K562 (cell line): ENCODE measurements around the gene RASSF6. TPM values are rescaled to one million over a fixed set of nuclear protein-coding genes. Genes with fewer than 3 reads are reported as not detected.

Experiments
- ATAC-seq: fragments of 200-7000 bp; cut with Tn5 transposase; 3 replicates; pipeline ENCODE4 v1.9.1; 2020; ENCODE audit warnings: moderate library complexity
- BruUV-seq: library from RNA; stranded (reverse); fragments of 400-500 nt; replicated peaks from 2 replicates; lab custom pipeline; 2021; lab: Mats Ljungman, UMichigan
- CTCF ChIA-PET: fragments of 300-600 bp; formaldehyde crosslinking; extraction: SDS; loops from one replicate; lab custom pipeline; 2021; ENCODE audit warnings: low intra/inter-chr PET ratio; lab: Yijun Ruan, JAX
- POLR2A ChIA-PET: fragments of 300-600, 350-650 bp; sonication (Branson Sonifier 250); formaldehyde crosslinking; extraction: SDS; loops from one replicate; lab custom pipeline; 2021; ENCODE audit warnings: antibody characterized with exemption, inconsistent platforms; lab: Yijun Ruan, JAX
- DNase-seq, 4 experiments: peaks; one replicate each; pipeline versions ENCODE4 v3.0.0 to v3.0.0-alpha.2; 2011 to 2018; ENCODE audit warnings: low spot score in 3 of 4, mixed read lengths in 3 of 4; ENCODE audit errors: extremely low read depth in 1 of 4
- FAIRE-seq: peaks from 2 replicates; lab custom pipeline; 2011; peaks lifted over from hg19 to GRCh38; lab: Jason Lieb, UNC
- H2AFZ ChIP-seq: 2 replicates; pipeline ENCODE4 v1.6.0; 2011; ENCODE audit warnings: low read depth, low read length, control low read depth, inconsistent platforms
- H3K27ac ChIP-seq: fragments of 200-600 bp; 3 replicates; pipeline ENCODE4 v1.8.0; 2011; ENCODE audit warnings: low read depth, mild to moderate bottlenecking, control low read depth, inconsistent platforms, low read length, moderate library complexity, mixed read lengths; ENCODE audit errors: extremely low read depth
- H3K27me3 ChIP-seq, 2 experiments: fragments of 300-600 bp in 1 of 2; 2 replicates in 1 of 2; 3 replicates in 1 of 2; pipeline versions ENCODE4 v1.6.0 to v1.8.0; 2011; ENCODE audit warnings: inconsistent platforms in 2 of 2, low read length in 2 of 2, mild to moderate bottlenecking in 1 of 2, mixed read lengths in 1 of 2, moderate library complexity in 1 of 2; ENCODE audit not compliant: control insufficient read depth in 2 of 2, insufficient read depth in 2 of 2
- H3K36me3 ChIP-seq: fragments of 300-600 bp; 3 replicates; pipeline ENCODE4 v1.8.0; 2011; ENCODE audit warnings: mild to moderate bottlenecking, low read length, inconsistent platforms; ENCODE audit not compliant: control insufficient read depth, insufficient read depth
- H3K4me1 ChIP-seq, 2 experiments: fragments of 200-600 bp in 1 of 2; replicated peaks in 1 of 2; 2 replicates in 1 of 2; 3 replicates in 1 of 2; pipeline versions ENCODE4 v1.5.1 to v1.8.0; 2011; ENCODE audit warnings: inconsistent platforms in 2 of 2, low read length in 2 of 2, mild to moderate bottlenecking in 1 of 2, mixed read lengths in 1 of 2, moderate library complexity in 1 of 2; ENCODE audit not compliant: control insufficient read depth in 2 of 2, insufficient read depth in 2 of 2
- H3K4me2 ChIP-seq: 2 replicates; pipeline ENCODE4 v1.6.1; 2011; ENCODE audit warnings: low read length, control low read depth, inconsistent platforms, mixed read lengths; ENCODE audit not compliant: insufficient read depth
- H3K4me3 ChIP-seq: fragments of 200-600 bp; sonication (generic), shearing (Covaris generic); 2 replicates; pipeline ENCODE4 v1.5.1; 2016; ENCODE audit warnings: control low read depth, inconsistent platforms
- H3K79me2 ChIP-seq: fragments of 200-600 bp; 3 replicates; pipeline ENCODE4 v1.8.0; 2011; ENCODE audit warnings: low read length, inconsistent platforms; ENCODE audit not compliant: control insufficient read depth, insufficient read depth
- H3K9ac ChIP-seq, 2 experiments: 2 replicates each; pipeline versions ENCODE4 v1.6.0 to v1.6.1; 2011; ENCODE audit warnings: low read depth in 2 of 2, low read length in 2 of 2, control low read depth in 1 of 2, inconsistent platforms in 1 of 2, mild to moderate bottlenecking in 1 of 2, mixed read lengths in 1 of 2; ENCODE audit not compliant: insufficient read depth in 1 of 2
- H3K9me1 ChIP-seq: one replicate; pipeline ENCODE4 v1.6.0; 2011; ENCODE audit warnings: inconsistent platforms, mild to moderate bottlenecking, low read length, moderate library complexity; ENCODE audit not compliant: control insufficient read depth, insufficient read depth
- H3K9me3 ChIP-seq: replicated peaks from 2 replicates; pipeline ENCODE4 v1.5.1; 2011; ENCODE audit warnings: low read depth, low read length, inconsistent platforms; ENCODE audit not compliant: control insufficient read depth, insufficient read depth
- H4K20me1 ChIP-seq: replicated peaks from 2 replicates; pipeline ENCODE4 v1.6.1; 2011; ENCODE audit warnings: low read length, inconsistent platforms, mixed read lengths; ENCODE audit not compliant: control insufficient read depth, insufficient read depth
- CBX8 ChIP-seq: fragments of 200-600 bp; sonication (generic); IDR thresholded peaks from 2 replicates; pipeline ENCODE4 v1.6.1; 2012; ENCODE audit warnings: borderline replicate concordance, mixed run types, low read depth, mild to moderate bottlenecking, moderate library complexity, mixed read lengths, low read length, control low read depth, inconsistent platforms; ENCODE audit not compliant: poor library complexity, severe bottlenecking; ENCODE audit errors: extremely low read depth
- CSDE1 ChIP-seq, 2 experiments: fragments of 450-650 bp; IDR thresholded peaks; 2 replicates each; pipeline ENCODE4 v1.6.1; 2016; ENCODE audit warnings: mild to moderate bottlenecking in 1 of 2
- EGR1 ChIP-seq: fragments of 450-650 bp; conservative IDR thresholded peaks from 2 replicates; pipeline ENCODE4 v1.6.1; 2017; ENCODE audit warnings: mild to moderate bottlenecking
- HEY1 ChIP-seq: fragments of 250-450 bp; sonication (Bioruptor Pico); IDR thresholded peaks from 2 replicates; pipeline ENCODE4 v1.5.0; 2020; ENCODE audit warnings: mild to moderate bottlenecking, moderate library complexity, borderline replicate concordance
- JUN ChIP-seq, 2 experiments: sonication (generic) in 1 of 2; formaldehyde crosslinking in 1 of 2; IDR thresholded peaks; 2 replicates each; pipeline versions ENCODE4 v1.6.1 to v1.8.0; 2012 to 2022; ENCODE audit warnings: borderline replicate concordance in 2 of 2, mild to moderate bottlenecking in 2 of 2, improper control_type of control experiment in 1 of 2, low read depth in 1 of 2, low read length in 1 of 2, missing genetic modification reagents in 1 of 2
- MLX ChIP-seq, 2 experiments: fragments of 450-650 bp in 1 of 2; sonication (generic) in 1 of 2; formaldehyde crosslinking; conservative IDR thresholded peaks; 2 replicates each; pipeline versions ENCODE4 v1.4.0 to v1.8.1; 2020 to 2022; ENCODE audit warnings: mild to moderate bottlenecking in 1 of 2, missing genetic modification reagents in 1 of 2
- RHOXF2B ChIP-seq: fragments of 250-450 bp; sonication (Bioruptor Pico); conservative IDR thresholded peaks from 2 replicates; pipeline ENCODE4 v1.5.1; 2021
- SIRT6 ChIP-seq: IDR thresholded peaks from one replicate; pipeline ENCODE4 v1.6.1; 2012; ENCODE audit warnings: low read depth, mild to moderate bottlenecking, control low read depth, inconsistent platforms, low read length, moderate library complexity
- SRSF9 ChIP-seq: fragments of 200-400 bp; formaldehyde crosslinking; IDR thresholded peaks from 2 replicates; pipeline ENCODE4 v1.6.1; 2017; ENCODE audit warnings: low read depth, low read length, borderline replicate concordance
- TFAP4 ChIP-seq: sonication (generic); formaldehyde crosslinking; IDR thresholded peaks from 2 replicates; pipeline ENCODE4 v1.8.0; 2022; ENCODE audit warnings: missing genetic modification reagents, mild to moderate bottlenecking, moderate library complexity, borderline replicate concordance
- WGBS: fragments of 100-300 bp; shearing (Covaris generic); methylation state at CpG from one replicate; pipeline ENCODE4 v1.1.6; 2016; ENCODE audit warnings: low coverage, mixed read lengths; ENCODE audit not compliant: insufficient coverage; ENCODE audit errors: missing lambda C conversion rate; 5-methylcytosine and 5-hydroxymethylcytosine counted together
- in situ Hi-C: fragments of 300-500 bp; cut with MboI; formaldehyde crosslinking; loops from 4 replicates; pipeline ENCODE4 v1.15.0; 2018; ENCODE audit warnings: inconsistent platforms, mixed read lengths
- intact Hi-C: fragments of 100-400 bp; cut with micrococcal nuclease; formaldehyde crosslinking; loops from 2 replicates; pipeline ENCODE4 v1.14.2; 2022
- polyA plus RNA-seq, 8 experiments: library from polyadenylated mRNA; depleted of rRNA in 4 of 8; stranded (reverse) in 5 of 8; unstranded in 3 of 8; fragments of >200 nt; fragmentation: Nextera tagmentation in 2 of 8; fragmentation: Illumina TruSeq in 1 of 8; extraction: Ambion mirVana in 2 of 8; extraction: Trizol in 1 of 8; gene quantifications; 2 replicates each; pipeline versions ENCODE4 v1.2.1 to v1.2.3, GENCODE V29; 2011 to 2014; ENCODE audit warnings: inconsistent platforms in 1 of 8, missing spikeins in 1 of 8
- total RNA-seq, 7 experiments: library from RNA; depleted of rRNA in 6 of 7; stranded (reverse); fragments of >200 nt in 6 of 7; fragmentation: Illumina TruSeq in 2 of 7; extraction: Trizol in 2 of 7; gene quantifications; 2 replicates each; pipeline versions ENCODE4 v1.2.1 to v1.2.3, GENCODE V29; 2011 to 2021; ENCODE audit warnings: low replicate concordance in 1 of 7
- TF ChIP-seq, protein P1 (sequence below): fragments of 250-450 bp; sonication (Bioruptor Pico); IDR thresholded peaks from 2 replicates; pipeline ENCODE4 v1.8.0; 2021; ENCODE audit warnings: moderate library complexity, mild to moderate bottlenecking, inconsistent platforms

Gene RASSF6
- total and polyA plus RNA-seq, 9 of the 15 experiments (the other 6 are each of a cell fraction or from before 2014, with no cell fraction given), result under 0.01 to 0.25 (median 0.06) TPM; not detected in 1

DNA sequence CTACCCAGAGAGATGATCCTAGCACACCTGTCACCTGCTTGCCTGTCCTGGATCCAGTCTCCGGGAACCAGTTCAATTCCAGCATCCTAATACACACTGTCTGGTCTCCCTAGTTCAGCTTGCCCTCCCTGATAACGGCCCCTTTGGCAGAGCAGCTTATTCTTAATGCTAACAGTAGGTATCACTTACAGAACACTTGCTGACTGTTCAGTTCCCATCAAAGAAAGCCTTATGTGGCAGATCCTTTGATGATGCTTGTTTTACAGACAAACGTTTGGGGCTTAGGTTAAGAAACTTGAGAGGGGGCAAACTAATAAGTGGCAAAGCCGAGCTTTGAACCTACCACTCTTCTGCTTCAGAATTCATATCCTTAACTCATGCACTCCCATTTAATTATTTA, 890 bp downstream of the RASSF6 start:
- FAIRE-seq, result no peak
- H3K27ac ChIP-seq, result no peak overlapping the region
- no peak overlapping the region for H3K4me2 ChIP-seq
- no TSS peak for BruUV-seq
- intact Hi-C loops, result no loop called here
- no peak overlapping the region for H3K4me3 ChIP-seq
- no peak for ATAC-seq
- no peaks in the 10 kb centered on the region for H3K36me3 ChIP-seq
- H3K9me3 ChIP-seq, result no peaks in the 10 kb centered on the region
- H2AFZ ChIP-seq, result no peak overlapping the region
- no peaks in the 10 kb centered on the region for H3K27me3 ChIP-seq
- no peaks in the 10 kb centered on the region for H3K9me1 ChIP-seq
- CTCF ChIA-PET, result no interaction called here
- 7% methylated on average over 4 of the region's 4 CpGs for WGBS
- TF ChIP-seq JUN (IDR thresholded peaks at IDR 0.05; ENCODE audit: borderline replicate concordance, low read depth, low read length) (no peak), JUN (CRISPR knock-in tag; IDR thresholded peaks at IDR 0.05; ENCODE audit: borderline replicate concordance) (no peak), SIRT6 (no peak), TFAP4 (CRISPR knock-in tag) (no peak), RHOXF2B (CRISPR knock-in tag) (no peak), HEY1 (CRISPR knock-in tag) (no peak), EGR1 (no peak), CBX8 (no peak), MLX (CRISPR knock-in tag; conservative IDR thresholded peaks at IDR 0.05) (no peak), CSDE1 (IDR thresholded peaks at IDR 0.05) (no peak), SRSF9 (no peak)
- TF ChIP-seq, protein P1, sequence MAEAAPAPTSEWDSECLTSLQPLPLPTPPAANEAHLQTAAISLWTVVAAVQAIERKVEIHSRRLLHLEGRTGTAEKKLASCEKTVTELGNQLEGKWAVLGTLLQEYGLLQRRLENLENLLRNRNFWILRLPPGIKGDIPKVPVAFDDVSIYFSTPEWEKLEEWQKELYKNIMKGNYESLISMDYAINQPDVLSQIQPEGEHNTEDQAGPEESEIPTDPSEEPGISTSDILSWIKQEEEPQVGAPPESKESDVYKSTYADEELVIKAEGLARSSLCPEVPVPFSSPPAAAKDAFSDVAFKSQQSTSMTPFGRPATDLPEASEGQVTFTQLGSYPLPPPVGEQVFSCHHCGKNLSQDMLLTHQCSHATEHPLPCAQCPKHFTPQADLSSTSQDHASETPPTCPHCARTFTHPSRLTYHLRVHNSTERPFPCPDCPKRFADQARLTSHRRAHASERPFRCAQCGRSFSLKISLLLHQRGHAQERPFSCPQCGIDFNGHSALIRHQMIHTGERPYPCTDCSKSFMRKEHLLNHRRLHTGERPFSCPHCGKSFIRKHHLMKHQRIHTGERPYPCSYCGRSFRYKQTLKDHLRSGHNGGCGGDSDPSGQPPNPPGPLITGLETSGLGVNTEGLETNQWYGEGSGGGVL, result no peak
- TF ChIP-seq, all 486 proteins: peak for 0
- H4K20me1 ChIP-seq, result no peaks in the 10 kb centered on the region
- H3K9ac ChIP-seq, result no peak overlapping the region
- in situ Hi-C loops, result no loop called here
- no peak for DNase-seq
- POLR2A ChIA-PET, result no interaction called here
- no peaks in the 10 kb centered on the region for H3K79me2 ChIP-seq
- H3K4me1 ChIP-seq, result peaks cover 5% of the 10 kb centered on the region in 2 experiments; a peak in 3 of 5 replicates
